GM19193 (cell line): ENCODE results near the gene RFX6.

Experiments
- POLR2A ChIP-seq: IDR thresholded peaks from 4 replicates; pipeline ENCODE4 v1.6.1; 2011; ENCODE audit not compliant: insufficient read depth, insufficient read length; ENCODE audit errors: extremely low read depth

The RFX6 gene

GRCh38 chr6:116887894-116888293, 10.9 kb downstream of the RFX6 start:
- no peak for TF ChIP-seq POLR2A

- TF ChIP-seq POLR2A: no peak
These were observed 11.8 kb downstream of the RFX6 start for GRCh38 chr6:116888732-116889360.

- no peak for TF ChIP-seq POLR2A
These were observed 17.6 kb downstream of the RFX6 start for GRCh38 chr6:116894669-116895068.

- TF ChIP-seq POLR2A: no peak
These were observed 18.9 kb downstream of the RFX6 start for GRCh38 chr6:116895935-116896334.

- no peak for TF ChIP-seq POLR2A
These were observed 25.6 kb downstream of the RFX6 start for GRCh38 chr6:116902634-116903033.

GRCh38 chr6:116922853-116923548, 46.0 kb downstream of the RFX6 start:
- TF ChIP-seq POLR2A: no peak

- TF ChIP-seq POLR2A: no peak
These were observed 47.2 kb downstream of the RFX6 start for GRCh38 chr6:116924245-116924644.

GRCh38 chr6:116925088-116925794, 48.2 kb downstream of the RFX6 start:
- TF ChIP-seq POLR2A: no peak

GRCh38 chr6:116928677-116929076, 51.6 kb downstream of the RFX6 start:
- TF ChIP-seq POLR2A: no peak

GRCh38 chr6:116929825-116930224, 52.8 kb downstream of the RFX6 start:
- TF ChIP-seq POLR2A: no peak

GRCh38 chr6:116931456-116931855, 54.4 kb downstream of the RFX6 start:
- no peak for TF ChIP-seq POLR2A

- no peak for TF ChIP-seq POLR2A
These were observed 55.5 kb downstream of the RFX6 start for GRCh38 chr6:116932496-116932895.

GRCh38 chr6:116933485-116933884, 56.4 kb downstream of the RFX6 start:
- TF ChIP-seq POLR2A: no peak

GRCh38 chr6:116938305-116938704, 61.3 kb downstream of the RFX6 start:
- no peak for TF ChIP-seq POLR2A

GRCh38 chr6:116941727-116942126, 64.7 kb downstream of the RFX6 start:
- TF ChIP-seq POLR2A: no peak

- TF ChIP-seq POLR2A: no peak
These were observed 68.8 kb downstream of the RFX6 start for GRCh38 chr6:116945809-116946208.
